ENCODE results near the gene DNAH8. TPM values are rescaled to one million over a fixed set of nuclear protein-coding genes. Genes with fewer than 3 reads are reported as not detected.

The DNAH8 gene
- total RNA-seq, 1 experiment from 2014 or later: not detected

GRCh38 chr6:38876475-38876874 is 161.4 kb downstream of the DNAH8 start:
- no peak overlapping the region for H3K4me3 ChIP-seq (ENCODE audit: low read depth in 2 of 2, low read length in 2 of 2)
- in situ Hi-C loops (cut with HindIII; ENCODE audit: low pct_unique_long_range_greater_than_20kb, low sequenced_read_pairs) (no loop called here), intact Hi-C loops (cut with micrococcal nuclease; ENCODE audit: unreplicated experiment) (no loop called here)
- no peaks in the 10 kb centered on the region for H3K4me1 ChIP-seq (ENCODE audit: control insufficient read depth, insufficient read depth, low read length)
- BruUV-seq (replicated peaks): no TSS peak
- ChIA-PET CTCF (no interaction called here), POLR2A (no interaction called here)
- peaks cover 6% of the 10 kb centered on the region; the same call in 1 of the 2 replicates for H3K27me3 ChIP-seq (ENCODE audit: control insufficient read depth, insufficient read depth, low read length)
- no peaks in the 10 kb centered on the region for H3K9me3 ChIP-seq (ENCODE audit: control insufficient read depth, insufficient read depth, low read depth, low read length)
- no peaks in the 10 kb centered on the region for H3K36me3 ChIP-seq (ENCODE audit: control insufficient read depth, insufficient read depth, low read length)
- TF ChIP-seq POLR2AphosphoS5 (IDR thresholded peaks at IDR 0.05; ENCODE audit: low read depth, low read length): no peak
- no peak for ATAC-seq
- no peak for DNase-seq (ENCODE audit: low read depth, low spot score)
- no peak overlapping the region for H3K27ac ChIP-seq (ENCODE audit: low read length)

- in situ Hi-C loops (cut with HindIII; ENCODE audit: low pct_unique_long_range_greater_than_20kb, low sequenced_read_pairs): no loop called here
- ATAC-seq: no peak
- CTCF ChIA-PET: interaction anchor here (0.6 kb wide), 1 partner anchor 52 kb away, joined by 8 read pairs; no protein-coding TSS in a partner anchor
These were observed 162.6 kb downstream of the DNAH8 start for GRCh38 chr6:38877721-38878120.

More at GRCh38 chr6:38877721-38878120, 162.6 kb downstream of the DNAH8 start:
- no peaks in the 10 kb centered on the region for H3K9me3 ChIP-seq (ENCODE audit: control insufficient read depth, insufficient read depth, low read depth, low read length)
- H3K36me3 ChIP-seq (ENCODE audit: control insufficient read depth, insufficient read depth, low read length): no peaks in the 10 kb centered on the region
- POLR2A ChIA-PET: no interaction called here
- no peak overlapping the region for H3K4me3 ChIP-seq (ENCODE audit: low read depth in 2 of 2, low read length in 2 of 2)
- no peaks in the 10 kb centered on the region for H3K4me1 ChIP-seq (ENCODE audit: control insufficient read depth, insufficient read depth, low read length)
- H3K27me3 ChIP-seq (ENCODE audit: control insufficient read depth, insufficient read depth, low read length): peaks cover 6% of the 10 kb centered on the region; the same call in 1 of the 2 replicates
- no peak overlapping the region for H3K27ac ChIP-seq (ENCODE audit: low read length)
- no peak for DNase-seq (ENCODE audit: low read depth, low spot score)
- intact Hi-C loops (cut with micrococcal nuclease; ENCODE audit: unreplicated experiment): no loop called here
- TF ChIP-seq, protein P1, sequence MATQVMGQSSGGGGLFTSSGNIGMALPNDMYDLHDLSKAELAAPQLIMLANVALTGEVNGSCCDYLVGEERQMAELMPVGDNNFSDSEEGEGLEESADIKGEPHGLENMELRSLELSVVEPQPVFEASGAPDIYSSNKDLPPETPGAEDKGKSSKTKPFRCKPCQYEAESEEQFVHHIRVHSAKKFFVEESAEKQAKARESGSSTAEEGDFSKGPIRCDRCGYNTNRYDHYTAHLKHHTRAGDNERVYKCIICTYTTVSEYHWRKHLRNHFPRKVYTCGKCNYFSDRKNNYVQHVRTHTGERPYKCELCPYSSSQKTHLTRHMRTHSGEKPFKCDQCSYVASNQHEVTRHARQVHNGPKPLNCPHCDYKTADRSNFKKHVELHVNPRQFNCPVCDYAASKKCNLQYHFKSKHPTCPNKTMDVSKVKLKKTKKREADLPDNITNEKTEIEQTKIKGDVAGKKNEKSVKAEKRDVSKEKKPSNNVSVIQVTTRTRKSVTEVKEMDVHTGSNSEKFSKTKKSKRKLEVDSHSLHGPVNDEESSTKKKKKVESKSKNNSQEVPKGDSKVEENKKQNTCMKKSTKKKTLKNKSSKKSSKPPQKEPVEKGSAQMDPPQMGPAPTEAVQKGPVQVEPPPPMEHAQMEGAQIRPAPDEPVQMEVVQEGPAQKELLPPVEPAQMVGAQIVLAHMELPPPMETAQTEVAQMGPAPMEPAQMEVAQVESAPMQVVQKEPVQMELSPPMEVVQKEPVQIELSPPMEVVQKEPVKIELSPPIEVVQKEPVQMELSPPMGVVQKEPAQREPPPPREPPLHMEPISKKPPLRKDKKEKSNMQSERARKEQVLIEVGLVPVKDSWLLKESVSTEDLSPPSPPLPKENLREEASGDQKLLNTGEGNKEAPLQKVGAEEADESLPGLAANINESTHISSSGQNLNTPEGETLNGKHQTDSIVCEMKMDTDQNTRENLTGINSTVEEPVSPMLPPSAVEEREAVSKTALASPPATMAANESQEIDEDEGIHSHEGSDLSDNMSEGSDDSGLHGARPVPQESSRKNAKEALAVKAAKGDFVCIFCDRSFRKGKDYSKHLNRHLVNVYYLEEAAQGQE (IDR thresholded peaks at IDR 0.05; ENCODE audit: insufficient read depth in 1 of 2, low read depth in 2 of 2, low read length in 1 of 2): no peak
- TF ChIP-seq CTCF (IDR thresholded peaks at IDR 0.05) (no peak), SIN3A (IDR thresholded peaks at IDR 0.05; ENCODE audit: borderline replicate concordance, insufficient read depth, low read depth, low read length) (no peak), TCF7L2 (IDR thresholded peaks at IDR 0.05; ENCODE audit: low read depth, low read length) (no peak), POLR2AphosphoS5 (IDR thresholded peaks at IDR 0.05; ENCODE audit: low read depth, low read length) (no peak)
- no TSS peak for BruUV-seq (replicated peaks)

All from Panc1 (cell line).